Stimulated activated CD8-positive, alpha-beta memory T cell treated with anti-CD3 and anti-CD28 coated beads, Interleukin-12 subunit alpha, Interleukin-12 subunit beta, amount 100 ng/mL, for 24 hours (primary cell): ENCODE results near the gene MYLK2.
"Not testable (repeated sequence)": the region's sequence is repeated elsewhere in the genome, so short reads cannot be mapped to it uniquely, and the experiment has no call there.

Experiments used
- DNase-seq: peaks from one replicate; pipeline ENCODE4 v3.0.0-alpha.2; 2020; ENCODE audit errors: extremely low read depth

MYLK2 gene

GRCh38 chr20:31819083-31819784, at the start of gene MYLK2:
Gene MYLK2 (plus strand): TSS chr20:31819356. CDS start chr20:31819581, 225 bp downstream.
- DNase-seq = no peak

- DNase-seq = no peak
These were observed 49.5 kb upstream of the MYLK2 start for GRCh38 chr20:31769681-31770080.

- no peak for DNase-seq
These were observed 48.9 kb upstream of the MYLK2 start for GRCh38 chr20:31770243-31770642.

- no peak for DNase-seq
These were observed 44.7 kb upstream of the MYLK2 start for GRCh38 chr20:31774408-31774807.

GRCh38 chr20:31780839-31781238, 38.3 kb upstream of the MYLK2 start:
- no peak for DNase-seq

- DNase-seq = no peak
These were observed 37.2 kb upstream of the MYLK2 start for GRCh38 chr20:31781945-31782344.

- no peak for DNase-seq
These were observed 34.7 kb upstream of the MYLK2 start for GRCh38 chr20:31784354-31785044.

GRCh38 chr20:31785089-31785488, 34.1 kb upstream of the MYLK2 start:
- no peak for DNase-seq

- no peak for DNase-seq
These were observed 30.6 kb upstream of the MYLK2 start for GRCh38 chr20:31788578-31788977.

- DNase-seq = no peak
These were observed 28.8 kb upstream of the MYLK2 start for GRCh38 chr20:31790401-31790800.

GRCh38 chr20:31797364-31797763, 21.8 kb upstream of the MYLK2 start:
- DNase-seq = no peak

GRCh38 chr20:31801508-31801907, 17.6 kb upstream of the MYLK2 start:
- no peak for DNase-seq

- DNase-seq = no peak
These were observed 15.4 kb upstream of the MYLK2 start for GRCh38 chr20:31803552-31804291.

- DNase-seq = no peak
These were observed 12.4 kb upstream of the MYLK2 start for GRCh38 chr20:31806564-31807355.

GRCh38 chr20:31808481-31808880, 10.7 kb upstream of the MYLK2 start:
- no peak for DNase-seq

- no peak for DNase-seq
These were observed 9.5 kb upstream of the MYLK2 start for GRCh38 chr20:31809661-31810060.

- DNase-seq = no peak
These were observed 8.0 kb upstream of the MYLK2 start for GRCh38 chr20:31811198-31811597.

- no peak for DNase-seq
These were observed 7.1 kb upstream of the MYLK2 start for GRCh38 chr20:31811796-31812728.

- DNase-seq = no peak
These were observed 5.5 kb upstream of the MYLK2 start for GRCh38 chr20:31813611-31814010.

- DNase-seq = not testable (repeated sequence)
These were observed 5.0 kb upstream of the MYLK2 start for GRCh38 chr20:31814142-31814541.
